GM20000 (cell line): ENCODE measurements around the gene BAG3.

Experiments used
- DNase-seq: peaks from one replicate; pipeline ENCODE4 v3.0.0; 2012; ENCODE audit warnings: low spot score
- TF ChIP-seq, protein P1 (sequence below): IDR thresholded peaks from 2 replicates; pipeline ENCODE4 v1.5.1; 2012; ENCODE audit warnings: mild to moderate bottlenecking, control low read depth; ENCODE audit errors: extremely low read depth, missing control alignments

The BAG3 gene

DNA sequence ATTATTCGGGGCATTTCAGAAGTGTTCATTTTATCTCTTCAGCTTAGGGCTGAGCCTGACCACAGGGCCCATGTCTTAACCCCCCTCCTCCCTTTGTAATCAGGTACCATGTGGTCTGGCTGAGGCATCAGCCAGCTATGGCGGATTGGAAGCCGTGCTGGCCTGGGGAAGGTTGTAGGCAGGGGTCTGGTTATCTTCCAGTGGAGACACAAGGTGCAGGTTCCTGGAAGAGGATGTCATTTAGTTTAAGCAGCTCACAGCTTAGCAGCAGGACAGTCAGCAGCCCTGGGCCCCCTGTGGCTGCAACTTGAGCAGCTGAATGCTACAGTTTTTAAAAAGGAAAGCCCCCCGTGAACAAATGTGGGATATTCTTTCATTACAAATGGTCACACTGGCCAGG lies 22.1 kb downstream of the BAG3 start:
- DNase-seq = no peak
- TF ChIP-seq, protein P1, sequence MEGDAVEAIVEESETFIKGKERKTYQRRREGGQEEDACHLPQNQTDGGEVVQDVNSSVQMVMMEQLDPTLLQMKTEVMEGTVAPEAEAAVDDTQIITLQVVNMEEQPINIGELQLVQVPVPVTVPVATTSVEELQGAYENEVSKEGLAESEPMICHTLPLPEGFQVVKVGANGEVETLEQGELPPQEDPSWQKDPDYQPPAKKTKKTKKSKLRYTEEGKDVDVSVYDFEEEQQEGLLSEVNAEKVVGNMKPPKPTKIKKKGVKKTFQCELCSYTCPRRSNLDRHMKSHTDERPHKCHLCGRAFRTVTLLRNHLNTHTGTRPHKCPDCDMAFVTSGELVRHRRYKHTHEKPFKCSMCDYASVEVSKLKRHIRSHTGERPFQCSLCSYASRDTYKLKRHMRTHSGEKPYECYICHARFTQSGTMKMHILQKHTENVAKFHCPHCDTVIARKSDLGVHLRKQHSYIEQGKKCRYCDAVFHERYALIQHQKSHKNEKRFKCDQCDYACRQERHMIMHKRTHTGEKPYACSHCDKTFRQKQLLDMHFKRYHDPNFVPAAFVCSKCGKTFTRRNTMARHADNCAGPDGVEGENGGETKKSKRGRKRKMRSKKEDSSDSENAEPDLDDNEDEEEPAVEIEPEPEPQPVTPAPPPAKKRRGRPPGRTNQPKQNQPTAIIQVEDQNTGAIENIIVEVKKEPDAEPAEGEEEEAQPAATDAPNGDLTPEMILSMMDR = no peak

DNA sequence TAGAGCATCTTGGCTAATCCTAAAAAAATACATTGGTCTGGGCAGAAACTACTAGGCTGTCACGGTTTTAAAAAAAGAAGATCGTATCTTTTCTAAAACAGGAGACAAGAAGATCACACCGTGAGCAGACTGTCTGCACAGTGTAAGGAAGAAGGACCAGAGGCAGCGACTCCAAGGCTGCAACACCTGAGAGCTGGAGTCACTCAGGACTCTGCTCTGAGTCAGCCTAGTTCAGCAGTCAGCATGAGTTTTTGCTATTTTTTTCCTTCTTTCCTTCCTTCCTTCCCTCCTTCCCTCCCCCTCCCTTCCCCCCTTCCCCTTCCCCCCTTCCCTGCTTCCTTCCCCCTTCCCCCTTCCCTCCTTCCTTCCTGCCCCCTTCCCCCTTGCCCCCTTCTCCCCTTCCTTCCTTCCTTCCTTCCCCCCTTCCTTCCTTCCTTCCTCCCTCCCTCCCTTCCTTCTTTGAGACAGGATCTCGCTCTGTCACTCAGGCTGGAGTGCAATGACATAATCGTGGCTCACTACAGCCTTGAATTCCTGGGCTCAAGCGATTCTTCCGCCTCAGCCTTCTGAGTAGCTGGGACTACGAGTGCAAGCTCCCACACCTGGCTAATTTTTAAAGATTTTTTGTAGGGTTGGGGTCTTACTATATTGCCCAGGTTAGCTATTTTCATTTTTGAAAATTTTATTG lies 24.4 kb downstream of the BAG3 start:
- no peak for DNase-seq
- TF ChIP-seq, protein P1 = no peak

DNA sequence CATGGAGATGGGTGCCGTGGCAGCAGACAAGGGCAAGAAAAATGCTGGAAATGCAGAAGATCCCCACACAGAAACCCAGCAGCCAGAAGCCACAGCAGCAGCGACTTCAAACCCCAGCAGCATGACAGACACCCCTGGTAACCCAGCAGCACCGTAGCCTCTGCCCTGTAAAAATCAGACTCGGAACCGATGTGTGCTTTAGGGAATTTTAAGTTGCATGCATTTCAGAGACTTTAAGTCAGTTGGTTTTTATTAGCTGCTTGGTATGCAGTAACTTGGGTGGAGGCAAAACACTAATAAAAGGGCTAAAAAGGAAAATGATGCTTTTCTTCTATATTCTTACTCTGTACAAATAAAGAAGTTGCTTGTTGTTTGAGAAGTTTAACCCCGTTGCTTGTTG lies 25.9 kb downstream of the BAG3 start:
- no peak for DNase-seq
- TF ChIP-seq, protein P1 = no peak

DNA sequence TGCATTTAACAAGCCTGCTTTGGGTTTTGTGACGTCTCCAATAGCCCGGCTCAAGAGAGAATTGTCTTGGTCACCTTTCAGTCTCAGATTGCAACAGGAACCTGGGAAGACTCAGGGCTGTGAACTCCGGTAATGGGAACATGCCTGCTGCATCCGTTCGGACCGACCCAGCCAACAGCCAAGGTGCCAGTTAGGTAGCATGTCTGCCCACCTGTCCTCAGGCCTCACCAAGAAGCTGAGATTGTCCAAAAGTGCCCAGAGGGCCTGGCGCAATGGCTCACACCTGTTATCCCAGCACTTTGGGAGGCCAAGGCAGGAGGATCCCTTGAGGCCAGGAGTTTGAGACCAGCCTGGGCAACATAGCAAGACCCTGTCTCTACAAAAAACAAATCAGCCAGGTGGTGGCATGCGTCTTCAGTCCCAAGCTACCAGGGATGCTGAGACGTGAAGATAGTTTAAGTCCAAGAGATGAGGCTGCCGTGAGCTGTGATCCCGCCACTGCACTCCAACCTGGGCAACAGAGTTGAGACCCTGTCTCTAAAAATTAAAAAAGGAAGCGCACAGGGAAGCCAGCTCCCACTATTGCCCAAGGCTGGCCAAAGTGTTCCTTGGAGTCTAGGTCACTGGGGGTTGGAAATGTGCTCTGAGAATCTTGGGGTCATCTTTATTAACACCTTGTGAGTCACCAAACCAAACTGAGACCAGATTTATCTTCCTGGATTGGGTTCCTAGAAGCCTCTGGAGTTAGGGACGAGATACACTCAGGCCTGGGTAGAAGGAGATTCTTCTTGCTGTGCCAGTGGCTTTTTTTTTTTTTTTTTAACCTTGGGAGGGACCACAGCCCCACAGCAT lies 26.9 kb downstream of the BAG3 start:
- DNase-seq = no peak
- TF ChIP-seq, protein P1 = no peak

DNA sequence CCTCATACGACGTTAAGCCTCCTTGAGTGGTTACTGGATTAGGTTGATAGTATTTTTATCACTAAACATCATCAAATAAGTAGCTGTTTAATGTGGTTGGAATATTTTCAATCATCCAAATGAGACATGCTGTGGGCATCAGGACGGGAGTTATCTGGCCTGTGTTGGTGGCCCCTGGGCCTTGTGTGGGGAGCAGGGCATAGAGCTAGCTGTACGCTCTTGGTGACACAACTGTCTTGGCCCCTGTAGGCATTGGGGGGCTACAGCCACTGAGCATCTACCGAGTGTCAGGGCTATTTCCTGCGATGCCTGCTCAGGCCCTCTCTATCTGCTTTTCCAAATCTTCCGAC lies 28.3 kb downstream of the BAG3 start:
- no peak for DNase-seq
- TF ChIP-seq, protein P1 = no peak

DNA sequence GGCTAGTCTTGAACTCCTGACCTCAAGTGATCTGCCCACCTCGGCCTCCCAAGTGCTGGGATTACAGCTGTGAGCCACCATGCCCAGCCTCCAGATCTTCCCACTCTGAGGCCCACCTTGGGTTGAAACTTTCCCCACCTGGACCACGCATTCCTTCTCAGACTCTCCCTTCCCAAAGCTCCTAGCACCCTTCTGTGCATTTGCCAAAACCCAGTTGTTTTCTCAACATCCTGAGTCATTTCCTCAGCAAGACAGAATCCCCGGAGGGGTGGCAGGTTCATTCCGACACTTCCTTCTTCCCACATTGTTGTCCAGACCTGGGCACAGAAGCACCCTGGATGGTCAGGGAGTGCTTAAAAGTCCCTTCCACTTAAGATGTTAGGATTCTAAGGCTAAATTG lies 28.9 kb downstream of the BAG3 start:
- DNase-seq = no peak
- TF ChIP-seq, protein P1 = no peak

DNA sequence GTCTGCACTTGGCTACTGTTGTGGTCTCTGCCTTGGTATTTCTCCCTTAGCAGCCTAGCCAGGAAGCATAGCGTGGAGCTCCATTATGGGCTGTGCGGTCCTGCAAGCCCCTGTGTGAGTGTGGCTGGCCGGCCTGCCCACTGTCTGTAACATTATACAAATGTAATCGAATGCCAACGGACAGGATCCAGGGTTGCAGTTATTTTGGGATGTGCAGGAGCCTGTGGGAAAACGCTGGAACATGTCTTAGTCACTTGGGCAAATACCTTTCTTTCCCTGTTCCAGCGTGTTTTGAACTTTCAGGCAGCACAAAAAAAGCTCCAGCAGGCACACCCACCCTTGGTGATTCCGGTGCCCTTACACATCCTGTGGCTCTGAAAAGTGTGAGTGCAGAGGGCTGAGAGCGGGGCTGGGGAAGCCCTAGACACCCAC lies 29.5 kb downstream of the BAG3 start:
- TF ChIP-seq, protein P1 = no peak
- DNase-seq = no peak
